PC-9 (cell line): Measurements from ENCODE around the gene NLRC4.

Source experiments
- CTCF ChIP-seq: fragments of 200-600 bp; sonication (generic); conservative IDR thresholded peaks from 2 replicates; pipeline ENCODE4 v1.6.1; 2017; ENCODE audit warnings: mixed run types, antibody characterized with exemption, mild to moderate bottlenecking, moderate library complexity
- EZH2 ChIP-seq: fragments of 200-600 bp; sonication (generic); IDR thresholded peaks from 2 replicates; pipeline ENCODE4 v1.8.0; 2017; ENCODE audit warnings: antibody characterized with exemption, low read depth

- TF ChIP-seq CTCF (no peak), EZH2 (no peak)
Measured at GRCh38 chr2:32249731-32250236, 14.9 kb downstream of the NLRC4 start.
